HG03060 (cell line): ENCODE data around the gene APC.

Experiments used
- ATAC-seq: cut with Tn5 transposase; IDR thresholded peaks from one replicate; pipeline ENCODE4 v1.9.1; 2021; ENCODE audit warnings: low read depth, moderate number of reproducible peaks; ENCODE audit not compliant: unreplicated experiment

Gene APC

DNA sequence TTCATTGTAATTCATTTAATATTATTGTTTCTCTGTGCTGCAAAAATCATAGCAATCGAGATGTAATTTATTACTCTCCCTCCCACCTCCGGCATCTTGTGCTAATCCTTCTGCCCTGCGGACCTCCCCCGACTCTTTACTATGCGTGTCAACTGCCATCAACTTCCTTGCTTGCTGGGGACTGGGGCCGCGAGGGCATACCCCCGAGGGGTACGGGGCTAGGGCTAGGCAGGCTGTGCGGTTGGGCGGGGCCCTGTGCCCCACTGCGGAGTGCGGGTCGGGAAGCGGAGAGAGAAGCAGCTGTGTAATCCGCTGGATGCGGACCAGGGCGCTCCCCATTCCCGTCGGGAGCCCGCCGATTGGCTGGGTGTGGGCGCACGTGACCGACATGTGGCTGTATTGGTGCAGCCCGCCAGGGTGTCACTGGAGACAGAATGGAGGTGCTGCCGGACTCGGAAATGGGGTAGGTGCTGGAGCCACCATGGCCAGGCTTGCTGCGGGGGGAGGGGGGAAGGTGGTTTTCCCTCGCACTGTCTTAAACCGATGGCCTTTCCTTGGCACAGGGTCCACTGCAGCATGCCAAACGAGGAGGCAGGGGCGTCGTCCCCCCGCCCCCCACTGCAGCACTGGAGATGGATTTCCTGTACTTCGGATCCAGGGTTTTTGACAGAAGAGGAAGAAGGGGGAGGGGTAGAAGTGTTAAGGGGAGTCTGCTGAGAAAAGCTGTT lies at the start of gene APC:
APC (plus strand) TSS at position 423 of the 728 bp plus-strand sequence. CDS start 17,006 bp downstream, outside the sequence.
- ATAC-seq, result peak; percentile 90

DNA sequence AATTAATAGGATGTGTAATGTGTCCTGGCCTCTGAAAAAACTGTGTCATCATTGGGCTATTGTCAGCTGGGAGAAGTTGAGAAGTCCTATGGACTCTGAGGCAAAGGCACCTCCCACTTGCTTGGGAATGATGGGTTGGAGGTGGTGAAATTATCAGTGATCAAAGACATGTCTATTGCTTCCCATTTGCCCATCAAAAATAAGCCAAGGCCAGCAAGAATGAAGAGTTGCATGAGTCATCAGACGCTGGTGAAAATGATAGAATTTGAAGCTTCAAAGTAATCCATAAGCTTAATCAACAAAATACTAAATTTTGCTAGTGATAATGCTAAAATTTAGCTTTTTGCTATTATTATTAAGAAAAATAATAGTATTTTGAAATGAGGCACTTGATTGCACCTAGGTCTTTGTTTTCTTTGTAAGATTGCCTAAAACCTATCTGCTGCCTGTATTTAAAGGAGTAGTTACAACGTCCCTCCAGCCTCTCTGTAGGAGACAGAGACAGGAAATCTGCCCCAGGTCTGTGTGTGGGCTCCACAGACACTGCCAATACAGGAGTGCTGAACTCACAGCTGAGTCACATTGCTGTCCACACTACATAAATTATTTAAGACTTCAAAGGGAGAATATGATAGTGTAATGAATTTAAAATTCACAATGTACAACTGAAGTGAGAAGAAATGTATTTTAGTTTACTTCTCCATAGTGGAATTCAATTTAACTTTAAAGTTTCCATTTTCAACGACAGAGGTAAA lies 48.4 kb upstream of the APC start:
- no peak for ATAC-seq

DNA sequence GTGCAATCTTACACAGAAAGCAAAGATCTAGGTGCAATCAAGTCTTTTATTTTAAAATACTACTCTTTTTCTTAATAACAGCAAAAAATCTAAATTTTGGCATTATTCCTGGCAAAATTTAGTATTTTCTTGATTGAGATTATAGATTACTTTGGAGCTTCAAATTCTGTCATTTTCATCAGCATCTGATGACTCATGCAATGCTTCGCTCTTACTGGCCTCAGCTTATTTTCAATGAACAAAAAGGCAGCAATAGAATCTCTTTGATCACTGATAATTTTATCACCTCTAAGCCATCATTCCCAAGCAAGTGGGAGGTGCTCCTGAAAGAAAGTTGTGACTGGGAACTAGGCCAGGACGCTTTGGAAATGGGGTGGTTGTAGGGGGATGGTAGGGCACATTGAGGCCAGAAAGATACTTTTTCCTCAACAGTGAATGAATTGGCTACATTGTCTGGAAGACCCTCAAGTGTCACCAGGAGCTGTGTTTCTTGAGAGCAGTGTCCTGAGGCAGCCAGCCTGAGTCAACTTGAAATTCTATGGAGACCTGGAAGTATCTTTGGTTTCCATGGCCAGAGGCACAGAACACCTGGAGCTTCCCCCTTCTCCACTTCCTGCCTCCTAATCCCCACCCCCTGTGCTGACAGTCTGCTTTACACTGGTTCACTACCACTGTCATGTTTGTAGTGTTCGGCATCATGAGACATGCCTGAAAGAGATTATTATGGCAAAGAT lies 46.9 kb upstream of the APC start:
- ATAC-seq, result no peak

DNA sequence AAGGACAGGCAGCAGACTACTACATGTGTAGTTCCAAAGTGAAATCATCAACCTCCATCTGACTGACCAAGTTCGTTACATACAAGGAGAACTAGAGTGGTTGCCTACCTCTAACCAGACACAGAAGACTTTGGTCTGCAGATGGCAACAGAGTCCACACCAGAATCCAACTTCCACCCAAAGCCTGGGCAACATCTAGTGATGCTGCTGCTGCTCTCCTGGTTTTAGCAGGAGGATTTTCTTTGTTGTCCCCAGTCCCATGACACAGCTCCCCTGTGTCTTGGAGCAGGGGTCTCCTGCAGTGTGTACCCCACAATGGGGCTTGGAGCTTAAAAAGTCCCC lies 46.4 kb upstream of the APC start:
- ATAC-seq, result no peak

DNA sequence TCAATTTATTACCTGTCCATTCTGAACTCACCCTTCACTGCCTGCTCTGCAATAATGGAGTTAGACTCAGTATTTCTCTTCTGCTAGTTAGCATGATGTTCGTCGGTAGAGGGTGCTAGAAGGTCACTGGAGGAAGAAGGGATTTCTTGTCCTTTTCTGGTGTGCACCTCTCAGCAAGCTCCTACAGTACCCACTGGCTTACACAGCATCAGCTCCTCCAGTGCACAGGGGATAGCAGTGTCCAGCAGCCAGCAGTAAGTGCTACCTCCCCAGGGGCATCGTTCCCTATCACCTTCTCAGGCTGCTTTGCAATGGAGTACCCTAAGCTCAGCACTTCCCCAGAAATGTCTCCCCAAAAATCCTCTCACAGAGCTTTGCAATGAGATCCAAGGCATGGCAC lies 45.9 kb upstream of the APC start:
- no peak for ATAC-seq

DNA sequence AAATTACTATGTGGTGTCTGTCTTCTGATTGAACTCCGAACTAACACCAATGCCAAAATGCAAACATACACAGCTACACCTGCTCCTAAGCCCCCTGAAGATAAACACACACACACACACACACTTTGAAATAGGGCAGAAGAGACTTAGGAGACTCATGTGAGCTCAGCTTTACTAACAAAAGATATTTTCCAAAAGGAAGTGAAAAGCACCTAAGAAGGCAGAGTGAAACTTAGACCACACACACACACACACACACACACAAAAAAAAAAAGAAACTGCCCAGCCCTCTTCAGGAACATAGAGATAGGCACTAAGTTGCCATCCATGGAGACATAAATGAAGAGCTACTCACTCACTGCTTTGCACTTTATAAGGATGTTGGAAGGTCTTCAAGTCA lies 45.2 kb upstream of the APC start:
- ATAC-seq, result no peak

DNA sequence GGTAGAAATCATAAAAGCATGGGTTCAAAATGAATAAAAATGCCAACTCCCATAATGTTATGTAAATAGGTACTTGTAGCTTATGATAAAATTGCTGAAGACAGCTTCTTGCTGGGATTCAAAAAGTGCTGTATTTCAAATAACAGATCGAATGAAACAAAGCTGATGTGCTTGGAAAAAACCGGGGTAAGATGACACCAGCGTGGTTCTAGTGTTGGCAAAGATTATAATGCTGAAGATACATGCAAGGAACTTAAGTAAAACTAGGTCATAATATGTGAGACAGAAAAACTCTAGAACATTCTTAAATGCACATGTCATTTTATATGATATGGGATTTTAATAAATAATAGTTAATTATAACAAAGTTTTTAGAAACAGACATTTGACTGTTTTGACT lies 44.4 kb upstream of the APC start:
- ATAC-seq, result no peak

DNA sequence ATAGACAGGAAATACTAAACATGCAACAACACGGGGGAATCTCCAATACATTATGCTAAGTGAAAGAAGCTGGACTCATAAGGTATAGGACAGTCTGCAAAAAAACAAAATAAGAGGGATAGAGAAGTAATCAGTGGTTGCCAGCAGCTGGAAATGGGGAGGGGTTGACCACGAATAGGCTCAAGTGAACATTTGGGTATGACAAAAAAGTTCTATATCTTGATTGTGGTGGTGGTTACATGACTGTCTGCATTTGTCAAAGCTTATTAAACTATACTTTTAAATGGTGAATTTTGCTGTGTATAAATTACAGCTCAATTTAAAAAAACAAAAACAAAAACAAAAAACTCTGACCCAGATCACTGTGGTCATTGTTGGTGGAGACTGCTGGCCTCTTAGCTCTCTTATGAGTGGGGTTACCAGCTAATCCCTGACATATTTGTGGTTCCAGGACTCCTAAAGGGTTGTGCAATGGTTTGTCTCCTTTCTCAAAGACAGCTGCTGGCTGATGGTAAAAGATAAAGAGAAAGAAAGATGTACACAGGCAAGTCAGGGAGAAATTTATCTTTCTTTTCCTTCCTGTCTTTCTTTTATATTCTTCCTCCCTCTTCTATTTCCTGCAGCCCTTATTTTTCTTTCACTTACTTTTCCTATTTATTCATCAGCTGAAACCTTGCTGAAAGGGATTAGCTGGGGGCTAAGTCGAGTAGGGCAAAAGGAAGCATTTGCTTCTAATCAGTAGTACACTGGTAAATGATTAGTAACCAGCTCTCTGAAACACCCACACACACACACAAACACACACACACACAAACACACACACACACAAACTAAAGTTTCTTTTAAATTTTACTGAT lies 42.6 kb upstream of the APC start:
- no peak for ATAC-seq

DNA sequence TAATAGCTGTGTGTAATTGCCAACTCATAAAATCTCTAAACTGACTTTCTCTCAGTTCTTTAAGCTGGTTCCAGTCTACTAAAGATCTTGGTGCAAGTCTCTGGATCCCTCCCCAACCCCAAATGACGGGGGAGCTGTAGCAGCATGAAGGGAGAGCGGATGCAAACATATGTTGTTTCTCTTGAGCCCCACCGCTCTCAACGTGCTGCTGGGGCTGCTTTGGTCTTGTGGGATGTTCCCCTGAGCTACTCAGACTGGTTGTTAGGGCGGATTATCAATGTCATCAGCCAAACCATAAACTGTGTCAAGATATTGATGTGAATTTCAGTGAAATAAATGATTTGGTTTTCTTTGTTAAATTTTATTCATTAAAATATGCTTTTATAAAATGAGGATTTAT lies 40.9 kb upstream of the APC start:
- ATAC-seq, result no peak

DNA sequence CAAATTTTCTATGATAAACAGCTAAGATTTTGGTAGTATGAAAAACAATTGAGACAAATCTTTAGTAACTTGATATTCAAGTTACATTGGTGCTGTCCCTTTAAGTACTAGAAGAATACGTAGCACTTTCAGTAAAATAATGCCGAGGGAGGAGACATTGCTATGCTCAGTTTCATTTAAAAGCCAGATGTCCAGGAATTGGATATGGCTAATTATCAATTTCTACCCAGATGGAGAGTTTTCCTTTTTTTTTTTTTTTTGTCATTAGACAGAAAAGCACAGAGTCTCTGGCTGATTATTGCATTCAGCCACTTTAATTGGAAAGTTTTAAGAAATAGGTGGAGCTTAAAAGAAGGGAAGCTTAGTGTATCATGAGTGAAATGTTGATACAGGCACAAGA lies 40.4 kb upstream of the APC start:
- ATAC-seq, result no peak

DNA sequence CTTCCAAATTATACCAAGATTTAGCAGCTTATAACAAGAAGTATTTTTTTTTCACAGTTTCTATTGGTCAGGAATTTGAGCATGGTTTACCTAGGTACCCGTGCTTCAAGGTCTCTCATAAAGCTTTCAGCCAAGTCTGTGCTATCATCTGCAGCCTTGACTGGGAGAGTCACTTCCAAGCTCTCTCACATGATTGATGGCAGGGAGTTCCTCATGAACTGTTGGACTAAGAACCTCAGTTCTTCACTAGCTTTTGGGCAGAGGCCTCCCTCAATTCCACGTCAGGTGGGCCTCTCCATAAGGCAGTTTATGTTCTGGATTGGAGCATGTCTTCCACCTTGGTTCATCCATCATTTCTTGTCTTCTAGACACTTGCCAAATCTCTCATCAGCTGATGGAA lies 39.9 kb upstream of the APC start:
- ATAC-seq, result no peak

DNA sequence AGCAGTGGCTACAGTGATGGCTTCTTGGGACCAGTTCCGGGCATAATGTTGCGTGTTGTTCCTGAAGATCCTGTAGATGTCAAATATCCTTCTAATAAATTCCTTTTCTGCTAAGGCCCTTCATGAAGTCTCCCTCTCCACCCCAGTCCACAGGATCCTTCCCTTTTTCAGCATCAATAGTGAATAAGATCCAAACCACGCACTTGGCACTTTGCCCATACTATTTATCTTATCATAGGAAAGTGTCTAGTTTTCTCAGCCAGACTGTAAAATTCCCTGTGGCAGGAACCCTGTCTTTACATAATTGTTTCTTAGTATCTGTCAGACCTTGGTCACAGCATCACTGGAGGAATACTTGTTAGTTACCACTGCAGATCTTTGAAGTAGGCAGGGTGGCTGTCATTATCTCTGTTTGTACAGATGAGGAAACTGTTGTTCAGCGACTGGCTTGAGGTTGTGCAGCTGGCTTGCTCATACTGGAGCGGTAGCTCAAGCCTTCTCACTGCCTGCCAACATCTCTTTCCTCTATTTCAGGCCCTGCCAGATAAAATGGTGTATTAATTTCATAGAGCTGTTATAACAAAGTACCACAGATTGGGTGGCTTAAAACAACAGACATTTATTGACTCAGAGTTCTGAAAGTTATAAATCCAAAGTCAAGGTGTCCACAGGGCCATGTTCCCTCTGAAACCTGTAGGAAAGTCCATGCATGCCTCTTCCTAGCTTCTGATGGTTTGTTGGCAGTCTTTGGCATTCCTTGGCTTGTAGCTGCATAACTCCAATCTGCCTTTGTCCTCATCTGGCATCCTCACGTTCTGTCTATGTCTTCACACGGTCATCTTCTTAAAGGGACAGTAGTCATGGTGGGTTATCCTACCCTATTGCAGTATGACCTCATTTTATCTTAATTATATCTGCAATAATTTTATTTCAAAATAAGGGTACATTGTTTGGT lies 33.5 kb upstream of the APC start:
- no peak for ATAC-seq

DNA sequence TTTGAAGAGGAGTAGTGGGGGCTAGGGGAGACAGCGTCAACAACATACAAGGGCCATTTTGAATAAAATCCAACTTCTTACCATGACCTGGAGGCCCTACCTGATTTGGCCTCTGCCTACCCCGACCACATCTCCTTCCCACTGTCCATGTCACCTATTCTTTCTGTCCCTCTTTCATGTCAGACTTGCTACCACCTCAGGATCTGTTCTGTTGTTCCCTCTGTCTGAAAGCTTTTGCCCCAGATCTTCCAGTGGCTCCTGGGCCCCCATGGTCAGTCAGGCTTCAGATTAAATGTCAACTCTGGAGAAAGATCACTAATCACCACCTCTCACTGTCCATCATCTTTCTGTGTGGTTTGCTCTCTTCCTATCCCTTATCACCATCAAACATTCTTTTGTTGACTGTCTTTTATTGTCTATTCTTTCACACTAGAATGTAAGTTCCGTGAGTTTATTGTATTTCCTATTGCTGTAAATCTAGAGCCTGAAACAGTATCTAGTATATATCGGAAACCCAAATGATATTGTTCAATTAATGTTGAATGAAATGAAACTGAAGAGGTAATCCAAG lies 31.2 kb upstream of the APC start:
- ATAC-seq, result no peak

DNA sequence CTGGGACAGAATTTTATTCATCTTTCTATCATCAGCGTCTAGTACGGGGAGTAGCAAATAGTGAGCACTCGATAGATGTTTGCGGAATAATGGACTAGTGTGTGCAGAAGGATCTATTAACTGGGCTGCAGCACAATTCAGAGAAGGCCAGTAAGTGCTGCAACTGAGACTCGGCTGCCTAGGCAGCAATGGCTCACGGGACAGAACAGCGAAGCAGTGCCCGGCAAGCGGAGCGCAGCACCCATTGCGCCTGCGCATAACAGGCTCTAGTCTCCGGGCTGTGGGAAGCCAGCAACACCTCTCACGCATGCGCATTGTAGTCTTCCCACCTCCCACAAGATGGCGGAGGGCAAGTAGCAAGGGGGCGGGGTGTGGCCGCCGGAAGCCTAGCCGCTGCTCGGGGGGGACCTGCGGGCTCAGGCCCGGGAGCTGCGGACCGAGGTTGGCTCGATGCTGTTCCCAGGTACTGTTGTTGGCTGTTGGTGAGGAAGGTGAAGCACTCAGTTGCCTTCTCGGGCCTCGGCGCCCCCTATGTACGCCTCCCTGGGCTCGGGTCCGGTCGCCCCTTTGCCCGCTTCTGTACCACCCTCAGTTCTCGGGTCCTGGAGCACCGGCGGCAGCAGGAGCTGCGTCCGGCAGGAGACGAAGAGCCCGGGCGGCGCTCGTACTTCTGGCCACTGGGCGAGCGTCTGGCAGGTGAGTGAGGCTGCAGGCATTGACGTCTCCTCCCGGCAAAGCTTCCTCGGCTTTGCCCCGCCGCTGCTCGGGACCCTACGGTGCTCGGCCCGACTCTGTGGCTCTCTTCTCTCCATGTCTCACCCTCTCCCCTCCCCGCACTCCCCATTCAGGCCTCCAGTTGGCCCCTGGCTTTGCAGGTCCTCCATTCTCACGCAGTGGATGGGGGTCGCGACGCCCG lies 30.2 kb upstream of the APC start:
- peak; percentile 89 for ATAC-seq

DNA sequence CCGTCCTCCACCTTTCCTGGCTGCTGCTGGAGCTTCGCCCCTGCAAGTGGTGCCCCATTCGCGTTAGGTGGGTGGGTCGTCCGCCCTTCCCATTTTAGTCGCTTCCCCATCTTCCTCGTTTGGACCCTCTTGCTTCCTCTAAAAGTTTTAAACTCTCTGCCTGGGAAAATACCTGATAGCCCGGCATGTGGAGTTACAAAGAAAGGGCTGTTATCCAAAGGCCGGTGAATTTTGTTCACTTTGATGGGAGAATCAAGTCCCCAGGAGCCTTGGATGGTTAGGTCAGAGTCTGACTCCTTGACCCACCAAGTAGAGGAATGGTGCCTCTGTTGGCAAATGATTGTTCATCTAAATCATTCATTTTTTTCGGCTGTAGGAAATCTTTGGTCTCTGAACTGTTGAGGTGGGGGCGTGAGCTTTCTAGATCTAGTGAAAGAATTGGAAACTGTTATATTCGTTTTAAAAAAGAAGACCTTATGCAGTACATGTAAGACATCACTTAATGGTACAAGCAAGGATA lies 29.5 kb upstream of the APC start:
- ATAC-seq, result no peak

DNA sequence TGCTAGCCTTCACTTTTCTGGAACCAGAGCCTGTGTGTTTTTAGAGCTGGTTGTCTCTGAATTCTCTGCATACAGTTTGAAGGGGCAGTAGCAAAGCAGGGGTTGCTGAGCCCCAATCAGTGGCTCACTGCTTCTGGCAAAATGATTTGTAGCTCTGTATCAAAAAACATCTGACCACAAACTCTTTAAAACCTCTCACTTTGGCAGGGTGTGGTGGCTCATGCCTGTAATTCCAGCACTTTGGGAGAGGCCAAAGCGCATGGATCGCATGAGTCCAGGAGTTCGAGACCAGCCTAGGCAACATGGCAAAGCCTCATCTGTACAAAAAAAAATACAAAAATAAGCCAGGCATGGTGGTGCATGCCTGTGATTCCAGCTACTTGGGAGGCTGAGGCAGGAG lies 28.3 kb upstream of the APC start:
- no peak for ATAC-seq

DNA sequence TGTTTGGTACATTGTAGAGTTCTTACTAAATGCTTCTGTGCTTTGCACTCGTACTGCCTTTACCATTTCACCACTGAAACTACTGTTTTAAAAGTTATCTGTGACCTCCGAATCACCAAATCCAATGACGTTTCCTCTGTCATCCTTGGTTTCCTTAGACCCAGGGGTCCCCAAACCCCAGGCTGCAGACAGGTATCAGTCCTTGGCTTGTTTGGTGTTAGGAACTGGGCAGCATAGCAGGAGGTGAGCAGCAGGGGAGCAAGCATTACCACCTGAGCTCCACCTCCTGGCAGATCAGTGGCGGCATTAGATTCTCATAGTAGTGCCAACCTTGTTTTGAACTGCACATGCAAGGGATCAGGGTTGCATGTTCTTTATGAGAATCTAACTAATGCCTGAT lies 26.8 kb upstream of the APC start:
- ATAC-seq, result no peak

DNA sequence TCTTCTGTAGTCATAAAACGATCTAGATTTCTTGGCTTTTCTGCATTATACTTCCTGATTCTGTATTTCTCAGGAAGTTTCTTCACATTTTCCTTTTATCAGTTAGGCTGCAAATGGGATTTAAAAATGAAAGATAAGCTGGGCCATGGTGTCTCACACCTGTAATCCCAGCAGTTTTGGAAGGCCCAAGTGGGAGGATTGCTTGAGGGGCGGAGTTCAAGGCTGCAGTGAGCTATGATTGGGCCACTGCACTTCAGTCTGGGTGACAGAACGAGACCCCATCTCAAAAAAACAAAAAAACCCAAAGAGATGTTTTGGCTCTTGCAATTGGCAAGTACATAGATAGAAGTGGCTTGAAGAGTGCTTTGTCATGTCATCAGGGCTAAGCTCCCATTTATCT lies 26.2 kb upstream of the APC start:
- no peak for ATAC-seq
